Transverse colon (tissue), 4 donors: ENCODE results near the gene TMEM222. TPM values are rescaled to one million over a fixed set of nuclear protein-coding genes. Genes with fewer than 3 reads are reported as not detected.
A peak's percentile ranks its signal among the peaks of the same experiment; 100 is the strongest.

Experiments
- DNase-seq: peaks from one replicate; pipeline ENCODE4 v3.0.0-alpha.2; 2019
- H3K27ac ChIP-seq, 4 donors: fragments of 200-600 bp; sonication (generic); 2 replicates each; pipeline ENCODE4 v1.5.1; 2016 to 2018; ENCODE audit warnings: inconsistent platforms in 4 of 4
- H3K27me3 ChIP-seq: fragments of 200-600 bp; sonication (generic); 2 replicates; pipeline ENCODE4 v1.5.1; 2017; ENCODE audit warnings: inconsistent platforms
- H3K36me3 ChIP-seq, 4 donors: fragments of 200-600 bp; sonication (generic); 2 replicates each; pipeline ENCODE4 v1.5.1; 2017 to 2019; ENCODE audit warnings: inconsistent platforms in 4 of 4
- H3K4me1 ChIP-seq, 4 donors: fragments of 200-600 bp; sonication (generic); 2 replicates each; pipeline ENCODE4 v1.5.1; 2017 to 2020; ENCODE audit warnings: inconsistent platforms in 4 of 4
- H3K4me3 ChIP-seq, 4 donors: fragments of 200-600 bp; sonication (generic); 1 replicate in 1 of 4; 2 replicates in 3 of 4; pipeline versions ENCODE4 v1.5.1 to v1.6.1; 2017 to 2019; ENCODE audit warnings: inconsistent platforms in 4 of 4
- H3K9me3 ChIP-seq, 2 donors: fragments of 200-600 bp; sonication (generic); 2 replicates each; pipeline ENCODE4 v1.5.1; 2017 to 2019; ENCODE audit warnings: inconsistent platforms in 2 of 2
- CTCF ChIP-seq, 5 experiments: fragments of 200-600 bp in 3 of 5; fragments of 450-650 bp in 2 of 5; sonication (generic) in 3 of 5; IDR thresholded peaks; 1 replicate in 2 of 5; 2 replicates in 3 of 5; pipeline ENCODE4 v1.5.1; 2016 to 2017; ENCODE audit warnings: antibody characterized with exemption in 5 of 5, inconsistent platforms in 3 of 5, mild to moderate bottlenecking in 2 of 5, moderate library complexity in 1 of 5
- EP300 ChIP-seq: sonication (generic); formaldehyde crosslinking; IDR thresholded peaks from one replicate; pipeline ENCODE4 v1.6.1; 2017; ENCODE audit warnings: antibody characterized with exemption, low read depth
- POLR2A ChIP-seq: fragments of 450-650 bp; IDR thresholded peaks from one replicate; pipeline ENCODE4 v1.6.1; 2016; ENCODE audit warnings: antibody characterized with exemption, mild to moderate bottlenecking, moderate library complexity
- POLR2AphosphoS5 ChIP-seq, 3 donors: sonication (generic); formaldehyde crosslinking; IDR thresholded peaks; one replicate each; pipeline ENCODE4 v1.6.1; 2016; ENCODE audit warnings: antibody characterized with exemption in 3 of 3
- WGBS, 2 donors: methylation state at CpG; one replicate each; pipeline ENCODE4 v1.1.5; 2018; ENCODE audit warnings: low coverage in 1 of 2; 5-methylcytosine and 5-hydroxymethylcytosine counted together
- in situ Hi-C, 4 donors: fragments of 200-750 bp; cut with MboI; loops; one replicate each; pipeline versions ENCODE4 v1.15.0 to v1.15.1; 2017; ENCODE audit warnings: low sequenced_read_pairs in 3 of 4, low pct_ligation_motif_present in 1 of 4, low pct_unique_long_range_greater_than_20kb in 1 of 4
- intact Hi-C: fragments of 100-400 bp; cut with DNase I; formaldehyde crosslinking; loops from one replicate; pipeline ENCODE4 v1.15.1; 2023; ENCODE audit warnings: low total_unique reads
- total RNA-seq, 4 donors: library from RNA; depleted of rRNA; stranded (reverse); fragments of >200 nt; gene quantifications; one replicate each; pipeline ENCODE4 v1.1.0, GENCODE V29; 2016

TMEM222 gene
- total RNA-seq, 4 donors from 2014 or later, result 14.6 to 41.0 (median 22.3) TPM

- WGBS, 2 donors, result 84% methylated on average over 5 of the region's 5 CpGs; no CpG with 5 or more reads in 1 of the 2 donors
- in situ Hi-C loops (no loop called here), intact Hi-C loops (no loop called here)
- no peak overlapping the region for H3K27ac ChIP-seq
- H3K9me3 ChIP-seq, result no peaks in the 10 kb centered on the region
- no peak overlapping the region for H3K4me3 ChIP-seq
- H3K36me3 ChIP-seq, result peaks cover 0 to 4% (median 2%) of the 10 kb centered on the region in 4 donors
- no peaks in the 10 kb centered on the region for H3K4me1 ChIP-seq
- TF ChIP-seq POLR2A (no peak), POLR2AphosphoS5 (IDR thresholded peaks at IDR 0.05) (no peak), EP300 (no peak), CTCF (IDR thresholded peaks at IDR 0.05) (no peak)
- DNase-seq, result no peak
- no peaks in the 10 kb centered on the region for H3K27me3 ChIP-seq
These were observed 10.0 kb downstream of the TMEM222 start for GRCh38 chr1:27331922-27332321.

DNA sequence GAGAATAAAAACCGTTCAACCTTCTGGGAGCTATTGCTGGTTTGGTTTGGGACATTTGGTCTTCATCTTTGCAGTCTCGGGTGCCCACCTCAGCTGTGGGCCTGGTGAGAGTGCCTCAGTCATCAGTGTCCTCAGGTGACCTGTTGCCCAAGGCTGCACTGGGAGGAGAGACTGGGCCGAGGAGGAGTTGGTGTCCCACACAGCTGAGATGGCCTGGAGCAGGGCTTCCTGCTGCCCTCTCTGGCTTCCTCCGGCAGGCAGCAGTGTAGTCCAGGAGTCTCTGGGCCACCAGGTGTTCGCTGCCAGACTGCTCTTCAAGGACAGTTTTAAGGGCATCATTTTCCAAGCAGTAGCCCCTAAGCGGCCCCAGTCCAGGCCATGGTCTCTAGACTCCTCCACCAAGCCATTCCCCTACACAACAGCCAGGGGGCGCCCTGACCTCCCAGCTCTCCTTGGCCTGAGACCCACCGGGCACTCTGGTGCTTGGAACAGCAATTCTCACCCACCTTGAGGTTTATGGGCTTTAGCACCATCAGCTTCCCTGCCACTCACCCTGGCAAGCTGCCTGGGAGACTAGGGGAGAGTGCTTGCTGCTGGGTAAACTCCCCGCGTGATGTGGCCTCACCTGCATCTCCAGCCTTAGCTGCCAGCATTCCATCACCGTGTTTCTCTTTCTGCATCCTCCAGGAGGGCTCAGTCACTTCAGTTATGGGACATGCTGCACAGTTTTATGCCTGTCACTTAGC lies 10.7 kb downstream of the TMEM222 start:
- DNase-seq, result peak; percentile 39
- no peaks in the 10 kb centered on the region for H3K27me3 ChIP-seq
- no peaks in the 10 kb centered on the region for H3K4me1 ChIP-seq
- TF ChIP-seq CTCF (IDR thresholded peaks at IDR 0.05) (peak; percentile 68 to 85 (median 83)), POLR2AphosphoS5 (IDR thresholded peaks at IDR 0.05) (no peak), POLR2A (no peak), EP300 (no peak)
- no peaks in the 10 kb centered on the region for H3K9me3 ChIP-seq
- in situ Hi-C loops (no loop called here), intact Hi-C loops (no loop called here)
- no peak overlapping the region for H3K4me3 ChIP-seq
- no peak overlapping the region for H3K27ac ChIP-seq
- H3K36me3 ChIP-seq, result peaks cover 0 to 4% (median 2%) of the 10 kb centered on the region in 4 donors
- 61 to 100% methylated on average over 1 to 10 of the region's 11 CpGs for WGBS, 2 donors

DNA sequence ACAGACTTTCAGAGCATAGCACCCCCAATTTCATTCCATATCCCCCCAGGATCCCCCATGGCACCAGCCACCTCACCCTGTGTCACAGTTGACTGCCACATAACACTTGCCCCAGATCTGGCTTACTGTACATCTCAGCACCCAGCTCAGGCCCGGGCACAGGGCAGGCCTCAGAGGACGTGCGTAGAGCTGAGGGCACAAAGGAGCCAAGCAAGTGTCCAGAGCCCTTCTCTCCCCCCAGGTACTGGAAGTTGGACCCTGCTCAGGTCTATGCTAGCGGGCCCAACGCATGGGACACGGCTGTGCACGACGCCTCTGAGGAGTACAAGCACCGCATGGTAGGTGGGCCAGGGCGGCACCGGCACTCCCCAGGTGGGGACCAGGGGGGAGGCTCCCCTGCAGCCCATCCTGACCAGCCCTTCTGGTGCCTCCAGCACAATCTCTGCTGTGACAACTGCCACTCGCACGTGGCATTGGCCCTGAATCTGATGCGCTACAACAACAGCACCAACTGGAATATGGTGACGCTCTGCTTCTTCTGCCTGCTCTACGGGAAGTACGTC lies 11.8 kb downstream of the TMEM222 start:
- WGBS, 2 donors, result 86% methylated on average over 17 of the region's 17 CpGs; no CpG with 5 or more reads in 1 of the 2 donors
- Histone ChIP-seq H3K4me1 (no peaks in the 10 kb centered on the region), H3K36me3 (peaks cover 0 to 4% (median 2%) of the 10 kb centered on the region in 4 donors), H3K4me3 (no peak overlapping the region), H3K27ac (no peak overlapping the region), H3K27me3 (no peaks in the 10 kb centered on the region), H3K9me3 (no peaks in the 10 kb centered on the region)
- DNase-seq, result no peak
- intact Hi-C loops (no loop called here), in situ Hi-C loops (no loop called here)
- no peak for TF ChIP-seq POLR2AphosphoS5 (IDR thresholded peaks at IDR 0.05)
- no peak for TF ChIP-seq EP300
- no peak for TF ChIP-seq POLR2A
- TF ChIP-seq CTCF (IDR thresholded peaks at IDR 0.05), result no peak

DNA sequence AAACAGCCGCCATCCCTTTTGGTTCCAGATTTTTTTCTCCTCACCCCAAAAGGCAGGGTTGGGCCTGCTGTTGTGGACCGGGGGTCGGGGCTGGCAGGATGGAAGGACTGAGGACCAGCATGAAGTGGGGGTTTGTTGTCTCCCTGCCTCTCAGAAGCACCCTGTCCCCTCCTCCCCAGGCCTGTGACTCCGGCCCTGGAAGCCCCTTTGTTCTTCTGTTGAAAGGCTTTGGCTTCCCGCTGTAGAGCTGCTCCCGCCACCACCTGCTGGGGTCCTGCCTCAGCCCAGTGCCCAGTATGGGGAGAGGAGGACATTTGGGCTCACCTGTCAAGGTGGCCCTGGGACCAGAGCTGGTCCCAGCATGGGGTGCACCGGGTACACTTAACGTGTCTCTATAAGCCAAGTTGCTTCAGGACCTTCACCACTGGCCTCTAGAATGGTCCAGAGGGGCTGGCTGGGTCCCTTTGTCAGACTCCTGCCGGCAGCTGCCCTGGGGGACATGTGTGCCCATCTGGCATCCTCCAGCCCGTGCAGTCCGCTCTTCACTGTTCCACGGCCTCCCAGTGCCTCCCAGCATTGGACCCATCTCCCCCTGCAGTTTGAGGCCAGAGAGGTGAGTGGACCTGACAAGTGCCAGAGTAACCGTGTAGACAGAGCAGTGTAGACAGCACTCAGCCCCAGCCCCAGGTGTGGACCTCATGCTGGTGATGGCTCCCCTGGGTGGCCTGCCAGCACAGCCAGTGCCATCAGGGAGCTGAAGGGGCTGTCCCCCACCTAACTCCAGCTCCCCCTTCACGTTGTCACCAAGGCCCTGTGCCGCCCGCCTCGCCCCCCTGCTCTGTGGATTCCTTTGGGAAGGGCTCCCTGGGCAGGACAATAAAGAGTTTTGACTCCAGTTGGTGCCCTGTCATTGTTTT lies 13.8 kb downstream of the TMEM222 start:
- Histone ChIP-seq H3K27ac (no peak overlapping the region), H3K9me3 (no peaks in the 10 kb centered on the region), H3K36me3 (peaks cover 0 to 4% (median 2%) of the 10 kb centered on the region in 4 donors), H3K27me3 (no peaks in the 10 kb centered on the region), H3K4me1 (peaks cover 0 to 1% (median 0%) of the 10 kb centered on the region in 4 donors), H3K4me3 (no peak overlapping the region)
- 89% methylated on average over 17 of the region's 17 CpGs; no CpG with 5 or more reads in 1 of the 2 donors for WGBS, 2 donors
- TF ChIP-seq CTCF (IDR thresholded peaks at IDR 0.05) (no peak), POLR2A (no peak), POLR2AphosphoS5 (IDR thresholded peaks at IDR 0.05) (no peak), EP300 (no peak)
- intact Hi-C loops, result no loop called here
- in situ Hi-C loops, result no loop called here
- DNase-seq, result no peak
